Hepatocyte (in vitro differentiated cells): ENCODE data around the gene FSD1. TPM values are rescaled to one million over a fixed set of nuclear protein-coding genes. Genes with fewer than 3 reads are reported as not detected.

Experiments used
- DNase-seq: peaks from one replicate; pipeline ENCODE4 v3.0.0-alpha.2; 2016; ENCODE audit warnings: low spot score
- H2AFZ ChIP-seq: fragments of 200-600 bp; sonication (generic); 2 replicates; pipeline ENCODE4 v1.6.0; 2016; ENCODE audit warnings: antibody characterized with exemption, mild to moderate bottlenecking
- H3K27ac ChIP-seq: fragments of 200-600 bp; sonication (generic); 2 replicates; pipeline ENCODE4 v1.5.1; 2016; ENCODE audit warnings: mild to moderate bottlenecking
- H3K27me3 ChIP-seq: fragments of 200-600 bp; sonication (generic); 2 replicates; pipeline ENCODE4 v1.6.1; 2016
- H3K36me3 ChIP-seq: fragments of 200-600 bp; sonication (generic); replicated peaks from 2 replicates; pipeline ENCODE4 v1.5.1; 2016; ENCODE audit warnings: low read depth; ENCODE audit not compliant: insufficient read depth
- H3K4me1 ChIP-seq: fragments of 200-600 bp; sonication (generic); 2 replicates; pipeline ENCODE4 v1.5.1; 2016; ENCODE audit warnings: mild to moderate bottlenecking, moderate library complexity; ENCODE audit not compliant: insufficient read depth
- H3K4me2 ChIP-seq: fragments of 200-600 bp; sonication (generic); 2 replicates; pipeline ENCODE4 v1.6.0; 2016
- H3K4me3 ChIP-seq: fragments of 200-600 bp; sonication (generic); 2 replicates; pipeline ENCODE4 v1.5.1; 2016; ENCODE audit warnings: mild to moderate bottlenecking
- H3K79me2 ChIP-seq: fragments of 200-600 bp; sonication (generic); 2 replicates; pipeline ENCODE4 v1.6.0; 2017; ENCODE audit warnings: mild to moderate bottlenecking
- H3K9me2 ChIP-seq: fragments of 200-600 bp; sonication (generic); replicated peaks from 2 replicates; pipeline ENCODE4 v1.6.0; 2017; ENCODE audit warnings: mild to moderate bottlenecking; ENCODE audit not compliant: insufficient read depth
- H3K9me3 ChIP-seq: fragments of 200-600 bp; sonication (generic); 2 replicates; pipeline ENCODE4 v1.5.1; 2016; ENCODE audit warnings: low read depth, mild to moderate bottlenecking
- H4K20me1 ChIP-seq: fragments of 200-600 bp; sonication (generic); 2 replicates; pipeline ENCODE4 v1.6.0; 2016; ENCODE audit warnings: mild to moderate bottlenecking; ENCODE audit not compliant: insufficient read depth, poor library complexity, severe bottlenecking
- CTCF ChIP-seq: fragments of 200-600 bp; sonication (generic); IDR thresholded peaks from 2 replicates; pipeline ENCODE4 v1.5.1; 2016; ENCODE audit warnings: antibody characterized with exemption, mild to moderate bottlenecking; ENCODE audit not compliant: poor library complexity
- EZH2 ChIP-seq: fragments of 200-600 bp; sonication (generic); IDR thresholded peaks from 2 replicates; pipeline ENCODE4 v1.6.1; 2016; ENCODE audit warnings: antibody characterized with exemption, mild to moderate bottlenecking, borderline replicate concordance
- EZH2phosphoT487 ChIP-seq: fragments of 200-600 bp; sonication (generic); IDR thresholded peaks from one replicate; pipeline ENCODE4 v1.6.1; 2018; ENCODE audit warnings: antibody characterized with exemption, mild to moderate bottlenecking, low read depth, moderate library complexity; ENCODE audit not compliant: unreplicated experiment, severe bottlenecking
- WGBS: methylation state at CpG from one replicate; pipeline ENCODE4 v1.1.6; 2016; ENCODE audit warnings: low lambda C conversion rate; ENCODE audit errors: missing lambda C conversion rate; 5-methylcytosine and 5-hydroxymethylcytosine counted together
- polyA plus RNA-seq: library from polyadenylated mRNA; unstranded; fragments of >200 nt; fragmentation: Nextera tagmentation; extraction: Ambion mirVana; gene quantifications from 2 replicates; pipeline ENCODE4 v1.2.1, GENCODE V29; 2016
- total RNA-seq: library from RNA; depleted of rRNA; stranded (reverse); fragments of >200 nt; gene quantifications from 2 replicates; pipeline ENCODE4 v1.2.3, GENCODE V29; 2014

Gene FSD1
- total and polyA plus RNA-seq, 2 experiments from 2014 or later: 2.8 to 6.3 TPM

GRCh38 chr19:4329858-4330257 is 25.5 kb downstream of the FSD1 start:
- Histone ChIP-seq H4K20me1 (no peaks in the 10 kb centered on the region), H3K4me3 (no peak overlapping the region), H3K27ac (no peak overlapping the region), H3K4me1 (peaks cover 12% of the 10 kb centered on the region), H3K9me3 (no peaks in the 10 kb centered on the region), H3K27me3 (no peaks in the 10 kb centered on the region), H3K4me2 (no peak overlapping the region), H3K36me3 (no peaks in the 10 kb centered on the region), H2AFZ (no peak overlapping the region), H3K9me2 (no peaks in the 10 kb centered on the region), H3K79me2 (no peaks in the 10 kb centered on the region)
- 97% methylated on average over 17 of the region's 19 CpGs for WGBS
- TF ChIP-seq EZH2phosphoT487 (no peak), EZH2 (no peak), CTCF (no peak)
- no peak for DNase-seq

GRCh38 chr19:4334929-4335570 is 30.7 kb downstream of the FSD1 start:
- Histone ChIP-seq H4K20me1 (no peaks in the 10 kb centered on the region), H3K4me1 (peaks cover 9% of the 10 kb centered on the region), H3K36me3 (no peaks in the 10 kb centered on the region), H3K4me3 (no peak overlapping the region), H3K4me2 (no peak overlapping the region), H3K27me3 (no peaks in the 10 kb centered on the region), H3K9me3 (no peaks in the 10 kb centered on the region), H2AFZ (no peak overlapping the region), H3K27ac (no peak overlapping the region), H3K9me2 (no peaks in the 10 kb centered on the region), H3K79me2 (no peaks in the 10 kb centered on the region)
- no peak for DNase-seq
- 97% methylated on average over 5 of the region's 7 CpGs for WGBS
- TF ChIP-seq CTCF: no peak

- WGBS: 19% methylated on average over 14 of the region's 14 CpGs
- DNase-seq: peak; percentile 80
- H3K4me1 ChIP-seq: peaks cover 23% of the 10 kb centered on the region
Measured at GRCh38 chr19:4337906-4338440, 33.6 kb downstream of the FSD1 start.

More at GRCh38 chr19:4337906-4338440, 33.6 kb downstream of the FSD1 start:
- Histone ChIP-seq H3K9me3 (no peaks in the 10 kb centered on the region), H3K36me3 (no peaks in the 10 kb centered on the region), H3K27ac (peak overlapping the region; percentile 85), H3K9me2 (no peaks in the 10 kb centered on the region), H3K4me2 (peak overlapping the region; percentile 73), H3K4me3 (peak overlapping the region; percentile 16), H3K79me2 (no peaks in the 10 kb centered on the region), H4K20me1 (no peaks in the 10 kb centered on the region), H2AFZ (peak overlapping the region; percentile 46), H3K27me3 (no peaks in the 10 kb centered on the region)
- TF ChIP-seq EZH2 (no peak), CTCF (no peak), EZH2phosphoT487 (no peak)
